H1 (cell line): ENCODE data around the gene DGKK. TPM values are rescaled to one million over a fixed set of nuclear protein-coding genes. Genes with fewer than 3 reads are reported as not detected.

Source experiments
- CTCF ChIA-PET: fragments of 300-600 bp; sonication (Branson Sonifier 250); formaldehyde crosslinking; loops from one replicate; lab custom pipeline; 2021; ENCODE audit not compliant: partially characterized antibody; lab: Charles Lee
- POLR2A ChIA-PET: fragments of 300-600 bp; sonication (Branson Sonifier 250); formaldehyde crosslinking; loops from one replicate; lab custom pipeline; 2021; ENCODE audit warnings: inconsistent platforms; ENCODE audit not compliant: partially characterized antibody; lab: Charles Lee
- DNase-seq, 2 experiments: peaks; one replicate each; pipeline versions ENCODE4 v3.0.0 to v3.0.0-alpha.2; 2010 to 2022; ENCODE audit warnings: low spot score in 2 of 2, low read depth in 1 of 2, mixed read lengths in 1 of 2
- FAIRE-seq: peaks from 2 replicates; lab custom pipeline; 2011; peaks lifted over from hg19 to GRCh38; lab: Jason Lieb, UNC
- H2AFZ ChIP-seq: 2 replicates; pipeline ENCODE4 v1.8.1; 2012; ENCODE audit warnings: low read length, inconsistent platforms
- H2AK5ac ChIP-seq: 2 replicates; pipeline ENCODE4 v1.6.1; 2013; ENCODE audit warnings: low read depth, low read length
- H2BK120ac ChIP-seq: replicated peaks from 2 replicates; pipeline ENCODE3; 2013; ENCODE audit warnings: low read depth, low read length, inconsistent platforms
- H2BK12ac ChIP-seq: 2 replicates; pipeline ENCODE4 v1.6.1; 2013; ENCODE audit warnings: low read depth, low read length
- H2BK15ac ChIP-seq: 2 replicates; pipeline ENCODE4 v1.6.1; 2013; ENCODE audit warnings: low read length
- H2BK20ac ChIP-seq: 2 replicates; pipeline ENCODE4 v1.6.1; 2013; ENCODE audit warnings: low read length
- H2BK5ac ChIP-seq: 2 replicates; pipeline ENCODE4 v1.6.1; 2013; ENCODE audit warnings: low read depth, low read length
- H3K14ac ChIP-seq: 2 replicates; pipeline ENCODE4 v1.6.1; 2013; ENCODE audit warnings: inconsistent platforms; ENCODE audit not compliant: insufficient read length
- H3K18ac ChIP-seq: 2 replicates; pipeline ENCODE4 v1.6.1; 2013; ENCODE audit warnings: low read length; ENCODE audit errors: extremely low read depth
- H3K23ac ChIP-seq: 2 replicates; pipeline ENCODE4 v1.6.1; 2013; ENCODE audit warnings: inconsistent platforms; ENCODE audit not compliant: insufficient read length
- H3K23me2 ChIP-seq: 2 replicates; pipeline ENCODE4 v1.6.1; 2013; ENCODE audit warnings: low read depth, low read length
- H3K27ac ChIP-seq: 2 replicates; pipeline ENCODE4 v1.6.1; 2011; ENCODE audit warnings: low read depth, low read length, inconsistent platforms
- H3K27me3 ChIP-seq, 4 experiments: replicated peaks in 1 of 4; 1 replicate in 1 of 4; 2 replicates in 3 of 4; pipeline versions ENCODE4 v1.6.1 to v1.8.1; 2011 to 2013; ENCODE audit warnings: low read length in 3 of 4, mild to moderate bottlenecking in 3 of 4, inconsistent platforms in 2 of 4, mixed read lengths in 2 of 4, moderate library complexity in 1 of 4; ENCODE audit not compliant: control insufficient read depth in 3 of 4, insufficient read depth in 3 of 4; ENCODE audit errors: extremely low read depth in 1 of 4
- H3K36me3 ChIP-seq, 4 experiments: 2 replicates each; pipeline versions ENCODE4 v1.6.1 to v1.8.1; 2011 to 2013; ENCODE audit warnings: mild to moderate bottlenecking in 4 of 4, low read length in 3 of 4, moderate library complexity in 2 of 4, control low read depth in 1 of 4, inconsistent platforms in 1 of 4; ENCODE audit not compliant: insufficient read depth in 4 of 4, control insufficient read depth in 2 of 4
- H3K4ac ChIP-seq: replicated peaks from 2 replicates; pipeline ENCODE3; 2013; ENCODE audit warnings: low read length, low read depth, mixed read lengths, inconsistent platforms; ENCODE audit not compliant: insufficient read length
- H3K4me1 ChIP-seq, 4 experiments: replicated peaks in 1 of 4; 1 replicate in 1 of 4; 2 replicates in 3 of 4; pipeline versions ENCODE4 v1.6.1 to v1.8.1; 2011 to 2013; ENCODE audit warnings: low read length in 3 of 4, inconsistent platforms in 2 of 4, mixed read lengths in 1 of 4; ENCODE audit not compliant: insufficient read depth in 4 of 4, control insufficient read depth in 3 of 4
- H3K4me2 ChIP-seq, 2 experiments: 2 replicates each; pipeline versions ENCODE4 v1.6.1 to v1.8.1; 2011 to 2013; ENCODE audit warnings: low read depth in 2 of 2, low read length in 2 of 2, control low read depth in 1 of 2, inconsistent platforms in 1 of 2, mild to moderate bottlenecking in 1 of 2; ENCODE audit not compliant: insufficient read depth in 1 of 2
- H3K4me3 ChIP-seq, 4 experiments: fragments of 200-600, 300-600 bp in 1 of 4; sonication (generic), shearing (Covaris generic), sonication (Bioruptor Twin) in 1 of 4; 2 replicates each; pipeline versions ENCODE4 v1.5.1 to v1.8.1; 2011 to 2016; ENCODE audit warnings: low read length in 4 of 4, low read depth in 3 of 4, control low read depth in 2 of 4, inconsistent platforms in 2 of 4, mild to moderate bottlenecking in 2 of 4, mixed read lengths in 1 of 4, moderate library complexity in 1 of 4; ENCODE audit not compliant: insufficient read depth in 2 of 4; ENCODE audit errors: extremely low read depth in 1 of 4
- H3K56ac ChIP-seq: replicated peaks from 2 replicates; pipeline ENCODE3; 2013; ENCODE audit warnings: low read depth, mild to moderate bottlenecking, mixed read lengths, low read length, inconsistent platforms; ENCODE audit not compliant: insufficient read length
- H3K79me1 ChIP-seq: 2 replicates; pipeline ENCODE4 v1.6.1; 2013; ENCODE audit warnings: low read depth, low read length, control low read depth
- H3K79me2 ChIP-seq, 2 experiments: 2 replicates each; pipeline versions ENCODE4 v1.6.1 to v1.8.1; 2012 to 2013; ENCODE audit warnings: low read length in 2 of 2, mild to moderate bottlenecking in 2 of 2, inconsistent platforms in 1 of 2; ENCODE audit not compliant: insufficient read depth in 2 of 2, control insufficient read depth in 1 of 2
- H3K9ac ChIP-seq, 4 experiments: replicated peaks in 1 of 4; 1 replicate in 1 of 4; 2 replicates in 3 of 4; pipeline versions ENCODE4 v1.6.1 to v1.8.1; 2011 to 2013; ENCODE audit warnings: low read depth in 3 of 4, low read length in 3 of 4, control low read depth in 2 of 4, mild to moderate bottlenecking in 2 of 4, moderate library complexity in 2 of 4, inconsistent platforms in 1 of 4; ENCODE audit errors: extremely low read depth in 1 of 4
- H3K9me3 ChIP-seq, 2 experiments: 2 replicates each; pipeline versions ENCODE4 v1.6.1 to v1.8.1; 2012 to 2013; ENCODE audit warnings: mild to moderate bottlenecking in 2 of 2, moderate library complexity in 2 of 2, control low read depth in 1 of 2, inconsistent platforms in 1 of 2, low read depth in 1 of 2, low read length in 1 of 2, mixed read lengths in 1 of 2; ENCODE audit not compliant: insufficient read depth in 2 of 2
- H4K20me1 ChIP-seq, 2 experiments: replicated peaks in 1 of 2; 2 replicates each; pipeline versions ENCODE3 to v1.8.1; 2011 to 2013; ENCODE audit warnings: inconsistent platforms in 2 of 2, low read length in 2 of 2, mild to moderate bottlenecking in 1 of 2; ENCODE audit not compliant: insufficient read depth in 2 of 2, control insufficient read depth in 1 of 2
- H4K5ac ChIP-seq: 2 replicates; pipeline ENCODE4 v1.6.1; 2013; ENCODE audit warnings: low read length, low read depth, mixed read lengths, inconsistent platforms; ENCODE audit not compliant: insufficient read length
- H4K8ac ChIP-seq: 2 replicates; pipeline ENCODE4 v1.8.0; 2013; ENCODE audit warnings: mild to moderate bottlenecking, moderate library complexity, low read length, inconsistent platforms; ENCODE audit not compliant: insufficient read depth; ENCODE audit errors: extremely low read depth
- H4K91ac ChIP-seq: replicated peaks from 2 replicates; pipeline ENCODE3; 2013; ENCODE audit warnings: low read length, mixed read lengths, inconsistent platforms; ENCODE audit not compliant: insufficient read length
- ASH2L ChIP-seq: fragments of 200-600, 300-600 bp; sonication (generic); IDR thresholded peaks from one replicate; pipeline ENCODE4 v1.7.1; 2017; ENCODE audit warnings: low read length
- POLR2AphosphoS5 ChIP-seq: IDR thresholded peaks from 2 replicates; pipeline ENCODE4 v1.6.1; 2011; ENCODE audit warnings: low read depth, low read length
- RAD21 ChIP-seq, 2 experiments: IDR thresholded peaks in 1 of 2; conservative IDR thresholded peaks in 1 of 2; 2 replicates each; pipeline ENCODE4 v1.6.1; 2011; ENCODE audit warnings: low read depth in 2 of 2, low read length in 2 of 2, improper control_type of control experiment in 1 of 2, inconsistent platforms in 1 of 2, mild to moderate bottlenecking in 1 of 2, moderate library complexity in 1 of 2
- SP1 ChIP-seq: IDR thresholded peaks from 2 replicates; pipeline ENCODE4 v1.6.1; 2011; ENCODE audit warnings: low read depth, low read length
- TCF12 ChIP-seq: IDR thresholded peaks from 2 replicates; pipeline ENCODE4 v1.6.1; 2011; ENCODE audit warnings: low read depth, mild to moderate bottlenecking, low read length
- WGBS, 2 experiments: shearing (Covaris generic) in 1 of 2; methylation state at CpG; one replicate each; pipeline versions ENCODE4 v1.1.6 to v1.1.7; 2013 to 2015; ENCODE audit warnings: low lambda C conversion rate in 2 of 2, mixed read lengths in 2 of 2, inconsistent platforms in 1 of 2, low coverage in 1 of 2, missing lambda C conversion rate in 1 of 2; ENCODE audit not compliant: insufficient replicate concordance in 2 of 2, insufficient coverage in 1 of 2, insufficient read length in 1 of 2; ENCODE audit errors: extremely low coverage in 1 of 2, missing lambda C conversion rate in 1 of 2; 5-methylcytosine and 5-hydroxymethylcytosine counted together
- polyA plus RNA-seq, 7 experiments: library from polyadenylated mRNA; depleted of rRNA in 3 of 7; stranded (reverse) in 5 of 7; unstranded in 2 of 7; fragments of >200 nt in 5 of 7; fragments of 200-250 nt in 2 of 7; gene quantifications; 1 replicate in 5 of 7; 2 replicates in 1 of 7; 4 replicates in 1 of 7; pipeline versions ENCODE4 v1.2.1 to v1.2.3, GENCODE V29; 2011 to 2013; ENCODE audit warnings: missing spikeins in 2 of 7, mixed read lengths in 2 of 7
- total RNA-seq: library from RNA; stranded (reverse); fragmentation: NEBNext Ultra II Directional; extraction: Animal tissue kit (Norgen Biotek cat#: 25700); gene quantifications from 2 replicates; pipeline ENCODE4 v1.2.1, GENCODE V29; 2021

DGKK gene
- total and polyA plus RNA-seq, 2 of the 8 experiments (the other 6 are each of a cell fraction or from before 2014, with no cell fraction given), result 4.9 to 19.2 TPM

DNA sequence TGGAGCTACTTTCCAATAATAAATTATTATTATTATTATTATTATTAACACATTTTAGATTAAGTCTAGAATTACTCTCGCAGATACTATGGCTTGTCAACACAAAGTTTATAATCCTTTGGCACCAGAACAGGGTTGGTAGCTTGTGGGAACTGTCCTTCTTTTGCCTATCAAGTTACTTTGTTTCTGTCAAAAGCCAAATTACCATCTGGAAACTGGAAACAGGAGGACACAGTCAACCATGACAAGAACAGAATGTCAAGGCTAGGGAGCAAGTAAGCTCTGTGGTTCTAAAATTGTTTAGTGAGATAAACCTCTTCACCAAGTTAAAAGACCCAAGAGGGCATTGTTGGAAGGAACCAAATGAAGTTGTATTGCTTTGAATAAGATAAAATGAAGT, 42.5 kb downstream of the DGKK start:
- no peak overlapping the region for H3K4ac ChIP-seq
- FAIRE-seq, result no peak
- TF ChIP-seq SP1 (no peak), ASH2L (no peak), POLR2AphosphoS5 (no peak), TCF12 (no peak), RAD21 (IDR thresholded peaks at IDR 0.05 in 1 of 2, conservative IDR thresholded peaks at IDR 0.05 in 1 of 2; ENCODE audit: low read depth in 2 of 2, low read length in 2 of 2) (no peak)

More for the DNA sequence above, 42.5 kb downstream of the DGKK start:
- no peak overlapping the region for H2BK20ac ChIP-seq
- H2BK15ac ChIP-seq, result no peak overlapping the region
- H2AK5ac ChIP-seq, result no peak overlapping the region
- H3K4me3 ChIP-seq, result no peak overlapping the region
- no peaks in the 10 kb centered on the region for H3K27me3 ChIP-seq
- no peak overlapping the region for H3K4me2 ChIP-seq
- DNase-seq, result no peak
- no peaks in the 10 kb centered on the region for H4K20me1 ChIP-seq
- 83% methylated on average over 1 of the region's 1 CpG; no CpG with 5 or more reads in 1 of the 2 experiments for WGBS, 2 experiments
- no peaks in the 10 kb centered on the region for H3K79me2 ChIP-seq
- H3K9me3 ChIP-seq, result no peaks in the 10 kb centered on the region
- no peak overlapping the region for H4K5ac ChIP-seq
- H3K79me1 ChIP-seq, result no peaks in the 10 kb centered on the region
- no peak overlapping the region for H3K23ac ChIP-seq
- no peak overlapping the region for H4K91ac ChIP-seq
- H2BK5ac ChIP-seq, result no peak overlapping the region
- no peak overlapping the region for H2AFZ ChIP-seq
- no peak overlapping the region for H3K27ac ChIP-seq
- H3K56ac ChIP-seq, result no peak overlapping the region
- ChIA-PET CTCF (no interaction called here), POLR2A (no interaction called here)
- peaks cover 2 to 12% (median 9%) of the 10 kb centered on the region in 4 experiments; a peak in 5 of 7 replicates for H3K4me1 ChIP-seq
- H3K36me3 ChIP-seq, result no peaks in the 10 kb centered on the region
- no peak overlapping the region for H3K18ac ChIP-seq
- H3K14ac ChIP-seq, result no peak overlapping the region
- no peak overlapping the region for H4K8ac ChIP-seq
- H2BK120ac ChIP-seq, result no peak overlapping the region
- no peak overlapping the region for H3K9ac ChIP-seq
- H3K23me2 ChIP-seq, result no peaks in the 10 kb centered on the region
- H2BK12ac ChIP-seq, result no peak overlapping the region
